ENCODE data around the gene RPF1.
"Not testable (repeated sequence)": the region's sequence is repeated elsewhere in the genome, so short reads cannot be mapped to it uniquely, and the experiment has no call there.

- not testable (repeated sequence) for TF ChIP-seq ZFP30 (CRISPR knock-in tag; IDR thresholded peaks at IDR 0.05); TCF4 (CRISPR knock-in tag; IDR thresholded peaks at IDR 0.05; ENCODE audit: borderline replicate concordance); TSHZ2 (CRISPR knock-in tag; IDR thresholded peaks at IDR 0.05); ISL1 (CRISPR knock-in tag; IDR thresholded peaks at IDR 0.05); TOX (CRISPR knock-in tag; IDR thresholded peaks at IDR 0.05; ENCODE audit: borderline replicate concordance); BACH2 (CRISPR knock-in tag; IDR thresholded peaks at IDR 0.05; ENCODE audit: borderline replicate concordance); PATZ1 (CRISPR knock-in tag; IDR thresholded peaks at IDR 0.05; ENCODE audit: borderline replicate concordance); ESRRG (CRISPR knock-in tag; IDR thresholded peaks at IDR 0.05)
Measured at GRCh38 chr1:84448704-84449103, 30.4 kb upstream of the RPF1 start.
